K562 (cell line): ENCODE measurements around the gene BNIPL. TPM values are rescaled to one million over a fixed set of nuclear protein-coding genes. Genes with fewer than 3 reads are reported as not detected.

ENCODE experiments used
- EWSR1 ChIP-seq: fragments of 450-650 bp; IDR thresholded peaks from 2 replicates; pipeline ENCODE4 v1.6.1; 2018; ENCODE audit warnings: borderline replicate concordance, mild to moderate bottlenecking, low read depth, moderate library complexity; ENCODE audit not compliant: partially characterized antibody
- GABPA ChIP-seq: fragments of 200-800 bp; sonication (Bioruptor generic); conservative IDR thresholded peaks from 2 replicates; pipeline ENCODE4 v1.6.1; 2016; ENCODE audit warnings: low read depth, missing genetic modification characterization, missing compliant biosample characterization
- KAT2B ChIP-seq: IDR thresholded peaks from one replicate; pipeline ENCODE4 v1.6.1; 2012; ENCODE audit warnings: low read depth, mild to moderate bottlenecking, control low read depth, inconsistent platforms, low read length, moderate library complexity
- NFATC3 ChIP-seq: fragments of 450-650 bp; IDR thresholded peaks from 2 replicates; pipeline ENCODE4 v1.6.1; 2017; ENCODE audit warnings: mild to moderate bottlenecking
- PHB2 ChIP-seq: fragments of 450-650 bp; IDR thresholded peaks from 2 replicates; pipeline ENCODE4 v1.6.1; 2017; ENCODE audit warnings: low read depth
- POLR2G ChIP-seq: fragments of 200-400 bp; formaldehyde crosslinking; IDR thresholded peaks from 2 replicates; pipeline ENCODE4 v1.6.1; 2017; ENCODE audit warnings: low read depth, mild to moderate bottlenecking, antibody characterized with exemption, low read length, moderate library complexity
- POLR3G ChIP-seq: IDR thresholded peaks from 2 replicates; pipeline ENCODE4 v1.6.1; 2011; ENCODE audit not compliant: insufficient read length, insufficient replicate concordance; ENCODE audit errors: extremely low read depth
- RBFOX2 ChIP-seq: fragments of 200-400 bp; formaldehyde crosslinking; IDR thresholded peaks from 2 replicates; pipeline ENCODE4 v1.6.1; 2017; ENCODE audit warnings: low read depth, mild to moderate bottlenecking, low read length, moderate library complexity
- SETDB1 ChIP-seq: IDR thresholded peaks from one replicate; pipeline ENCODE4 v1.6.1; 2012; ENCODE audit warnings: low read length, control low read depth, inconsistent platforms
- SMAD1 ChIP-seq: fragments of 150-350 bp; IDR thresholded peaks from 2 replicates; pipeline ENCODE4 v1.6.1; 2014; ENCODE audit warnings: low read length, low read depth; ENCODE audit not compliant: partially characterized antibody
- SUPT5H ChIP-seq: fragments of 450-650 bp; IDR thresholded peaks from 2 replicates; pipeline ENCODE4 v1.6.1; 2016
- ZNF12 ChIP-seq: sonication (generic); formaldehyde crosslinking; IDR thresholded peaks from 2 replicates; pipeline ENCODE4 v1.4.0; 2020; ENCODE audit warnings: mild to moderate bottlenecking, missing genetic modification reagents
- ZNF232 ChIP-seq: sonication (generic); formaldehyde crosslinking; IDR thresholded peaks from 2 replicates; pipeline ENCODE4 v1.8.0; 2022; ENCODE audit warnings: mild to moderate bottlenecking, missing genetic modification reagents
- polyA plus RNA-seq, 8 experiments: library from polyadenylated mRNA; depleted of rRNA in 4 of 8; stranded (reverse) in 5 of 8; unstranded in 3 of 8; fragments of >200 nt; fragmentation: Nextera tagmentation in 2 of 8; fragmentation: Illumina TruSeq in 1 of 8; extraction: Ambion mirVana in 2 of 8; extraction: Trizol in 1 of 8; gene quantifications; 2 replicates each; pipeline versions ENCODE4 v1.2.1 to v1.2.3, GENCODE V29; 2011 to 2014; ENCODE audit warnings: inconsistent platforms in 1 of 8, missing spikeins in 1 of 8
- total RNA-seq, 7 experiments: library from RNA; depleted of rRNA in 6 of 7; stranded (reverse); fragments of >200 nt in 6 of 7; fragmentation: Illumina TruSeq in 2 of 7; extraction: Trizol in 2 of 7; gene quantifications; 2 replicates each; pipeline versions ENCODE4 v1.2.1 to v1.2.3, GENCODE V29; 2011 to 2021; ENCODE audit warnings: low replicate concordance in 1 of 7
- TF ChIP-seq, protein P1 (sequence below): fragments of 250-450 bp; sonication (Bioruptor Pico); IDR thresholded peaks from 2 replicates; pipeline ENCODE4 v1.8.0; 2022; ENCODE audit warnings: moderate library complexity, mild to moderate bottlenecking, inconsistent platforms
- TF ChIP-seq, protein P2 (sequence below): sonication (generic); formaldehyde crosslinking; IDR thresholded peaks from 2 replicates; pipeline ENCODE4 v1.8.0; 2022; ENCODE audit warnings: mild to moderate bottlenecking, low read depth, missing genetic modification reagents
- TF ChIP-seq, protein P3 (sequence below): sonication (generic); formaldehyde crosslinking; IDR thresholded peaks from 2 replicates; pipeline ENCODE4 v1.8.0; 2022; ENCODE audit warnings: missing genetic modification reagents, mild to moderate bottlenecking, borderline replicate concordance
- TF ChIP-seq, protein P4 (sequence below), 3 experiments: fragments of 200-800 bp in 1 of 3; sonication (Bioruptor generic) in 1 of 3; sonication (generic) in 1 of 3; formaldehyde crosslinking in 1 of 3; IDR thresholded peaks; 2 replicates each; pipeline versions ENCODE4 v1.6.1 to v1.8.0; 2016 to 2022; ENCODE audit warnings: mild to moderate bottlenecking in 2 of 3, missing compliant biosample characterization in 2 of 3, missing genetic modification characterization in 2 of 3, missing genetic modification reagents in 1 of 3
- TF ChIP-seq, protein P5 (sequence below): fragments of 200-400 bp; formaldehyde crosslinking; IDR thresholded peaks from 2 replicates; pipeline ENCODE4 v1.6.1; 2017; ENCODE audit warnings: mild to moderate bottlenecking, low read depth, low read length, moderate library complexity
- TF ChIP-seq, protein P6 (sequence below): fragments of 250-450 bp; sonication (Bioruptor Pico); IDR thresholded peaks from 2 replicates; pipeline ENCODE4 v1.8.0; 2022; ENCODE audit warnings: moderate library complexity, mild to moderate bottlenecking, inconsistent platforms

BNIPL gene
- total and polyA plus RNA-seq, 9 of the 15 experiments (the other 6 are each of a cell fraction or from before 2014, with no cell fraction given), result 0.08 to 1.4 (median 0.68) TPM

DNA sequence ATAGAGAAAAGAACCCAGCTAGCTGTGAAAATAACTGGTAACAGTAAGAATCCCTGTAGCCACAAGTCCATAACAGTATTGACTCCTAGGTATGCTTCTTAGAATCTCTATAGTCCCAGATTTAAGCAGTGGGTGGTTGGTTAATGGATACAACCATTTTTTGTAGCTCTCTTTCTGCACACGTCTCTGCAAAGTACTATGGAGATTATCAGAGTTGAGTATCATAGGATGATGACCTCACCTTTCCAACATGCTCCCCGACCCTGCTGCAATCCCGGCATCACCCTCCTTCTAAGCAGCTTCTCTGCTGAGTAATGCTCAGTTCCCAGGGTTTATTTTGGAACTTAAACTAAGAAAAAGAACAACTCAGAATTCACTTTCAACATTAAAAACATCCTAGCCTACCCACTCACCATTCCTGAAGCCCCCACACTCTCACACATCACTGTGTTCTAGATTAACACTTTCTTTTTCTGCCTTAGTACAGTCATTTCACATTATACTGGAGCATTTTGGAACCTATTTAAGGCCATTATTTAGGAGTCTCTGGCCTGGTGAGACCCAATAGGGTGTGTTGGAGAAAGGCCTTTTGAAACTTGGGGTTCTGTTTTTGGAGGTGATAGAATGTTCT, 26.5 kb downstream of the BNIPL start (continued):
- TF ChIP-seq RBFOX2 (no peak), GABPA (tag) (no peak), ZNF12 (CRISPR knock-in tag) (no peak), EWSR1 (no peak), ZNF232 (CRISPR knock-in tag) (no peak), NFATC3 (no peak), POLR2G (no peak), SETDB1 (no peak), SMAD1 (no peak), SUPT5H (no peak), KAT2B (no peak), POLR3G (no peak), PHB2 (no peak)
- TF ChIP-seq, protein P1, sequence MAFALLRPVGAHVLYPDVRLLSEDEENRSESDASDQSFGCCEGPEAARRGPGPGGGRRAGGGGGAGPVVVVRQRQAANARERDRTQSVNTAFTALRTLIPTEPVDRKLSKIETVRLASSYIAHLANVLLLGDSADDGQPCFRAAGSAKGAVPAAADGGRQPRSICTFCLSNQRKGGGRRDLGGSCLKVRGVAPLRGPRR (CRISPR knock-in tag), result no peak
- TF ChIP-seq, protein P2, sequence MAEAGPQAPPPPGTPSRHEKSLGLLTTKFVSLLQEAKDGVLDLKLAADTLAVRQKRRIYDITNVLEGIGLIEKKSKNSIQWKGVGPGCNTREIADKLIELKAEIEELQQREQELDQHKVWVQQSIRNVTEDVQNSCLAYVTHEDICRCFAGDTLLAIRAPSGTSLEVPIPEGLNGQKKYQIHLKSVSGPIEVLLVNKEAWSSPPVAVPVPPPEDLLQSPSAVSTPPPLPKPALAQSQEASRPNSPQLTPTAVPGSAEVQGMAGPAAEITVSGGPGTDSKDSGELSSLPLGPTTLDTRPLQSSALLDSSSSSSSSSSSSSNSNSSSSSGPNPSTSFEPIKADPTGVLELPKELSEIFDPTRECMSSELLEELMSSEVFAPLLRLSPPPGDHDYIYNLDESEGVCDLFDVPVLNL (CRISPR knock-in tag), result no peak
- TF ChIP-seq, protein P3, sequence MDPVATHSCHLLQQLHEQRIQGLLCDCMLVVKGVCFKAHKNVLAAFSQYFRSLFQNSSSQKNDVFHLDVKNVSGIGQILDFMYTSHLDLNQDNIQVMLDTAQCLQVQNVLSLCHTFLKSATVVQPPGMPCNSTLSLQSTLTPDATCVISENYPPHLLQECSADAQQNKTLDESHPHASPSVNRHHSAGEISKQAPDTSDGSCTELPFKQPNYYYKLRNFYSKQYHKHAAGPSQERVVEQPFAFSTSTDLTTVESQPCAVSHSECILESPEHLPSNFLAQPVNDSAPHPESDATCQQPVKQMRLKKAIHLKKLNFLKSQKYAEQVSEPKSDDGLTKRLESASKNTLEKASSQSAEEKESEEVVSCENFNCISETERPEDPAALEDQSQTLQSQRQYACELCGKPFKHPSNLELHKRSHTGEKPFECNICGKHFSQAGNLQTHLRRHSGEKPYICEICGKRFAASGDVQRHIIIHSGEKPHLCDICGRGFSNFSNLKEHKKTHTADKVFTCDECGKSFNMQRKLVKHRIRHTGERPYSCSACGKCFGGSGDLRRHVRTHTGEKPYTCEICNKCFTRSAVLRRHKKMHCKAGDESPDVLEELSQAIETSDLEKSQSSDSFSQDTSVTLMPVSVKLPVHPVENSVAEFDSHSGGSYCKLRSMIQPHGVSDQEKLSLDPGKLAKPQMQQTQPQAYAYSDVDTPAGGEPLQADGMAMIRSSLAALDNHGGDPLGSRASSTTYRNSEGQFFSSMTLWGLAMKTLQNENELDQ (CRISPR knock-in tag), result no peak
- TF ChIP-seq, protein P4, sequence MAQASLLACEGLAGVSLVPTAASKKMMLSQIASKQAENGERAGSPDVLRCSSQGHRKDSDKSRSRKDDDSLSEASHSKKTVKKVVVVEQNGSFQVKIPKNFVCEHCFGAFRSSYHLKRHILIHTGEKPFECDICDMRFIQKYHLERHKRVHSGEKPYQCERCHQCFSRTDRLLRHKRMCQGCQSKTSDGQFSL (CRISPR knock-in tag; IDR thresholded peaks at IDR 0.05), result no peak
- TF ChIP-seq, protein P4 (tag; IDR thresholded peaks at IDR 0.05), result no peak
- TF ChIP-seq, protein P5, sequence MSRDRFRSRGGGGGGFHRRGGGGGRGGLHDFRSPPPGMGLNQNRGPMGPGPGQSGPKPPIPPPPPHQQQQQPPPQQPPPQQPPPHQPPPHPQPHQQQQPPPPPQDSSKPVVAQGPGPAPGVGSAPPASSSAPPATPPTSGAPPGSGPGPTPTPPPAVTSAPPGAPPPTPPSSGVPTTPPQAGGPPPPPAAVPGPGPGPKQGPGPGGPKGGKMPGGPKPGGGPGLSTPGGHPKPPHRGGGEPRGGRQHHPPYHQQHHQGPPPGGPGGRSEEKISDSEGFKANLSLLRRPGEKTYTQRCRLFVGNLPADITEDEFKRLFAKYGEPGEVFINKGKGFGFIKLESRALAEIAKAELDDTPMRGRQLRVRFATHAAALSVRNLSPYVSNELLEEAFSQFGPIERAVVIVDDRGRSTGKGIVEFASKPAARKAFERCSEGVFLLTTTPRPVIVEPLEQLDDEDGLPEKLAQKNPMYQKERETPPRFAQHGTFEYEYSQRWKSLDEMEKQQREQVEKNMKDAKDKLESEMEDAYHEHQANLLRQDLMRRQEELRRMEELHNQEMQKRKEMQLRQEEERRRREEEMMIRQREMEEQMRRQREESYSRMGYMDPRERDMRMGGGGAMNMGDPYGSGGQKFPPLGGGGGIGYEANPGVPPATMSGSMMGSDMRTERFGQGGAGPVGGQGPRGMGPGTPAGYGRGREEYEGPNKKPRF, result no peak
- TF ChIP-seq, protein P6, sequence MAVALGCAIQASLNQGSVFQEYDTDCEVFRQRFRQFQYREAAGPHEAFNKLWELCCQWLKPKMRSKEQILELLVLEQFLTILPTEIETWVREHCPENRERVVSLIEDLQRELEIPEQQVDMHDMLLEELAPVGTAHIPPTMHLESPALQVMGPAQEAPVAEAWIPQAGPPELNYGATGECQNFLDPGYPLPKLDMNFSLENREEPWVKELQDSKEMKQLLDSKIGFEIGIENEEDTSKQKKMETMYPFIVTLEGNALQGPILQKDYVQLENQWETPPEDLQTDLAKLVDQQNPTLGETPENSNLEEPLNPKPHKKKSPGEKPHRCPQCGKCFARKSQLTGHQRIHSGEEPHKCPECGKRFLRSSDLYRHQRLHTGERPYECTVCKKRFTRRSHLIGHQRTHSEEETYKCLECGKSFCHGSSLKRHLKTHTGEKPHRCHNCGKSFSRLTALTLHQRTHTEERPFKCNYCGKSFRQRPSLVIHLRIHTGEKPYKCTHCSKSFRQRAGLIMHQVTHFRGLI (CRISPR knock-in tag), result no peak
